HG03469 (cell line): ENCODE measurements around the gene VAV2.

Experiments
- ATAC-seq: cut with Tn5 transposase; IDR thresholded peaks from one replicate; pipeline ENCODE4 v1.9.1; 2021; ENCODE audit warnings: mild to moderate bottlenecking, moderate library complexity, moderate number of reproducible peaks; ENCODE audit not compliant: unreplicated experiment

Gene VAV2

GRCh38 chr9:133810556-133811195 lies 181.4 kb downstream of the VAV2 start:
- ATAC-seq, result no peak

GRCh38 chr9:133809335-133809734 lies 182.8 kb downstream of the VAV2 start:
- no peak for ATAC-seq

GRCh38 chr9:133807818-133808217 lies 184.3 kb downstream of the VAV2 start:
- no peak for ATAC-seq

GRCh38 chr9:133807037-133807436 lies 185.1 kb downstream of the VAV2 start:
- no peak for ATAC-seq

- ATAC-seq, result no peak
These were observed 185.5 kb downstream of the VAV2 start for GRCh38 chr9:133806623-133807010.

GRCh38 chr9:133805876-133806622 lies 186.1 kb downstream of the VAV2 start:
- ATAC-seq, result no peak

GRCh38 chr9:133804199-133804598 lies 187.9 kb downstream of the VAV2 start:
- ATAC-seq, result no peak

- ATAC-seq, result no peak
These were observed 188.4 kb downstream of the VAV2 start for GRCh38 chr9:133803745-133804144.

- no peak for ATAC-seq
These were observed 189.0 kb downstream of the VAV2 start for GRCh38 chr9:133803028-133803585.

- ATAC-seq, result no peak
These were observed 190.4 kb downstream of the VAV2 start for GRCh38 chr9:133801739-133802138.

GRCh38 chr9:133800266-133800665 lies 191.9 kb downstream of the VAV2 start:
- ATAC-seq, result no peak

GRCh38 chr9:133799716-133800115 lies 192.4 kb downstream of the VAV2 start:
- no peak for ATAC-seq

GRCh38 chr9:133799106-133799505 lies 193.0 kb downstream of the VAV2 start:
- ATAC-seq, result no peak

GRCh38 chr9:133798160-133798559 lies 194.0 kb downstream of the VAV2 start:
- ATAC-seq, result no peak

GRCh38 chr9:133797406-133798105 lies 194.6 kb downstream of the VAV2 start:
- ATAC-seq, result no peak

GRCh38 chr9:133796562-133796961 lies 195.6 kb downstream of the VAV2 start:
- no peak for ATAC-seq

- no peak for ATAC-seq
These were observed 197.1 kb downstream of the VAV2 start for GRCh38 chr9:133795049-133795448.

GRCh38 chr9:133794016-133794760 lies 197.9 kb downstream of the VAV2 start:
- ATAC-seq, result no peak

- ATAC-seq, result no peak
These were observed 198.7 kb downstream of the VAV2 start for GRCh38 chr9:133793471-133793870.

GRCh38 chr9:133792721-133793470 lies 199.2 kb downstream of the VAV2 start:
- no peak for ATAC-seq
